Omental fat pad (tissue), 4 donors: ENCODE data around the gene SERPINC1. TPM values are rescaled to one million over a fixed set of nuclear protein-coding genes. Genes with fewer than 3 reads are reported as not detected.
A peak's percentile ranks its signal among the peaks of the same experiment; 100 is the strongest.

Experiments used
- ATAC-seq: fragments of 150-250 bp; one replicate; pipeline ENCODE4 v1.9.1; 2016; ENCODE audit warnings: mild to moderate bottlenecking, moderate library complexity; ENCODE audit not compliant: low FRiP score
- DNase-seq: peaks from one replicate; pipeline ENCODE4 v3.0.0-alpha.2; 2019; ENCODE audit warnings: low spot score
- CTCF ChIP-seq, 3 donors: fragments of 450-650 bp; IDR thresholded peaks; one replicate each; pipeline ENCODE4 v1.5.1; 2016 to 2017; ENCODE audit warnings: antibody characterized with exemption in 3 of 3, mild to moderate bottlenecking in 3 of 3, moderate library complexity in 2 of 3
- total RNA-seq, 4 donors: library from RNA; depleted of rRNA; stranded (reverse); fragments of >200 nt; gene quantifications; one replicate each; pipeline ENCODE4 v1.1.0, GENCODE V29; 2016

SERPINC1 gene
- total RNA-seq, 4 donors from 2014 or later: 0.63 TPM; not detected in 3

- peak; percentile 88 for ATAC-seq
- peak; percentile 54 for DNase-seq
- TF ChIP-seq CTCF (IDR thresholded peaks at IDR 0.05): no peak
These were observed 48.7 kb downstream of the SERPINC1 start, which contains the start of gene ZBTB37 for GRCh38 chr1:173868266-173869020. TSS of gene ZBTB37 (plus strand) at chr1:173868380. CDS start at chr1:173870226, 1,846 bp downstream.

- ATAC-seq: peak; percentile 96
- peak; percentile 97 for DNase-seq
- no peak for TF ChIP-seq CTCF (IDR thresholded peaks at IDR 0.05)
These were observed 49.3 kb downstream of the SERPINC1 start, which contains the start of gene GAS5 for GRCh38 chr1:173867753-173868265. TSS of gene GAS5 (minus strand) at chr1:173867989.

GRCh38 chr1:173867141-173867752, 49.9 kb downstream of the SERPINC1 start:
- TF ChIP-seq CTCF (IDR thresholded peaks at IDR 0.05): no peak
- ATAC-seq (no peak), DNase-seq (no peak)

GRCh38 chr1:173866413-173867115, 50.6 kb downstream of the SERPINC1 start:
- no peak for TF ChIP-seq CTCF (IDR thresholded peaks at IDR 0.05)
- DNase-seq (no peak), ATAC-seq (no peak)

- no peak for DNase-seq
- ATAC-seq: no peak
These were observed 51.5 kb downstream of the SERPINC1 start for GRCh38 chr1:173865468-173866164.

More at GRCh38 chr1:173865468-173866164, 51.5 kb downstream of the SERPINC1 start:
- TF ChIP-seq CTCF (IDR thresholded peaks at IDR 0.05): no peak
